Testis (tissue), 2 donors: ENCODE results near the gene HRC.

ENCODE experiments used
- POLR2A ChIP-seq: fragments of 450-650 bp; IDR thresholded peaks from one replicate; pipeline ENCODE4 v1.6.1; 2017; ENCODE audit warnings: antibody characterized with exemption, mild to moderate bottlenecking, moderate library complexity
- TF ChIP-seq, protein P1 (sequence below), 3 experiments: fragments of 450-650 bp in 2 of 3; fragments of 200-600 bp in 1 of 3; sonication (generic) in 1 of 3; IDR thresholded peaks; one replicate each; pipeline ENCODE4 v1.5.1; 2016 to 2019; ENCODE audit warnings: antibody characterized with exemption in 3 of 3, mild to moderate bottlenecking in 2 of 3, moderate library complexity in 1 of 3

DNA sequence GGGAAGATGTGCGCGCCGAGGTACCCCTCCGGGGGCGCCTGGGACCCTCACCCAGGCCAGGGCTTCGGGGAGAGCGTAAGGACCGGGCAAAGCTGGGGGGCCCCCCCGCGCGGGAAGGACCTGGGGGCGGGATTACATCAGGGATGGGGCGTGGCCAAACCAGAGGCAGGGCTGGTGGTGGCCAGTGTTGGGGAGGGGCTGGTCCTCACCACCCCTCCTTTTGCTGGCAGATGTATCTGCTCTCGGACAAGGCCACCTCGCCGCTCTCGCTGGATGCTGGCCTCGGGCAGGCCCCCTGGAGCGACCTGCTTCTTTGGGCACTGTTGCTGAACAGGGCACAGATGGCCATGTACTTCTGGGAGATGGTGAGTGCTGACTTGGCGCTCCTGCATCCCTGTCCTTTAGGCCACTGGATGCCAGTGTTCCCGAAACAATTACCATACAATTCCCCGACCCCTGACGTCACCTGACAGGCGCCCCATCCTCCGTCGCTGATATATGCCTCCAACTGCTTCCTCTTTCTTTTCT, 27.7 kb upstream of the HRC start:
- TF ChIP-seq, protein P1, sequence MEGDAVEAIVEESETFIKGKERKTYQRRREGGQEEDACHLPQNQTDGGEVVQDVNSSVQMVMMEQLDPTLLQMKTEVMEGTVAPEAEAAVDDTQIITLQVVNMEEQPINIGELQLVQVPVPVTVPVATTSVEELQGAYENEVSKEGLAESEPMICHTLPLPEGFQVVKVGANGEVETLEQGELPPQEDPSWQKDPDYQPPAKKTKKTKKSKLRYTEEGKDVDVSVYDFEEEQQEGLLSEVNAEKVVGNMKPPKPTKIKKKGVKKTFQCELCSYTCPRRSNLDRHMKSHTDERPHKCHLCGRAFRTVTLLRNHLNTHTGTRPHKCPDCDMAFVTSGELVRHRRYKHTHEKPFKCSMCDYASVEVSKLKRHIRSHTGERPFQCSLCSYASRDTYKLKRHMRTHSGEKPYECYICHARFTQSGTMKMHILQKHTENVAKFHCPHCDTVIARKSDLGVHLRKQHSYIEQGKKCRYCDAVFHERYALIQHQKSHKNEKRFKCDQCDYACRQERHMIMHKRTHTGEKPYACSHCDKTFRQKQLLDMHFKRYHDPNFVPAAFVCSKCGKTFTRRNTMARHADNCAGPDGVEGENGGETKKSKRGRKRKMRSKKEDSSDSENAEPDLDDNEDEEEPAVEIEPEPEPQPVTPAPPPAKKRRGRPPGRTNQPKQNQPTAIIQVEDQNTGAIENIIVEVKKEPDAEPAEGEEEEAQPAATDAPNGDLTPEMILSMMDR (IDR thresholded peaks at IDR 0.05), result no peak
- no peak for TF ChIP-seq POLR2A
